Stimulated activated CD8-positive, alpha-beta memory T cell treated with anti-CD3 and anti-CD28 coated beads, Interleukin-4, amount 100 ng/mL, for 48 hours (primary cell): ENCODE measurements around the gene FKBP1A.

Experiments
- DNase-seq: peaks from one replicate; pipeline ENCODE4 v3.0.0-alpha.2; 2020

FKBP1A gene

GRCh38 chr20:1392693-1393506 lies at the start of gene FKBP1A:
Gene FKBP1A, minus strand, starts transcription at chr20:1393054. Its CDS starts 56 bp downstream, at chr20:1392998.
- peak; percentile 91 for DNase-seq

- no peak for DNase-seq
Measured at GRCh38 chr20:1442304-1442703, 49.5 kb upstream of the FKBP1A start.

- DNase-seq, result no peak
Measured at GRCh38 chr20:1441133-1441532, 48.3 kb upstream of the FKBP1A start.

GRCh38 chr20:1440024-1440423 lies 47.2 kb upstream of the FKBP1A start:
- DNase-seq, result no peak

GRCh38 chr20:1438361-1438760 lies 45.5 kb upstream of the FKBP1A start:
- no peak for DNase-seq

GRCh38 chr20:1437235-1437904 lies 44.5 kb upstream of the FKBP1A start:
- DNase-seq, result peak; percentile 87

- DNase-seq, result no peak
Measured at GRCh38 chr20:1436263-1436662, 43.4 kb upstream of the FKBP1A start.

GRCh38 chr20:1435337-1435699 lies 42.5 kb upstream of the FKBP1A start:
- DNase-seq, result no peak

- DNase-seq, result peak; percentile 73
Measured at GRCh38 chr20:1434571-1435336, 41.9 kb upstream of the FKBP1A start.

GRCh38 chr20:1431158-1431557 lies 38.3 kb upstream of the FKBP1A start:
- no peak for DNase-seq

- DNase-seq, result no peak
Measured at GRCh38 chr20:1430004-1430451, 37.2 kb upstream of the FKBP1A start.

GRCh38 chr20:1429143-1429728 lies 36.4 kb upstream of the FKBP1A start:
- no peak for DNase-seq

- no peak for DNase-seq
Measured at GRCh38 chr20:1427457-1428054, 34.7 kb upstream of the FKBP1A start.

- no peak for DNase-seq
Measured at GRCh38 chr20:1426231-1426849, 33.5 kb upstream of the FKBP1A start.

- no peak for DNase-seq
Measured at GRCh38 chr20:1424336-1424735, 31.5 kb upstream of the FKBP1A start.

GRCh38 chr20:1423625-1424106 lies 30.8 kb upstream of the FKBP1A start:
- DNase-seq, result no peak

- DNase-seq, result no peak
Measured at GRCh38 chr20:1423206-1423605, 30.4 kb upstream of the FKBP1A start.

- DNase-seq, result no peak
Measured at GRCh38 chr20:1422753-1423152, 29.9 kb upstream of the FKBP1A start.

- DNase-seq, result no peak
Measured at GRCh38 chr20:1420066-1420465, 27.2 kb upstream of the FKBP1A start.

- no peak for DNase-seq
Measured at GRCh38 chr20:1418350-1418749, 25.5 kb upstream of the FKBP1A start.

GRCh38 chr20:1417790-1418189 lies 24.9 kb upstream of the FKBP1A start:
- no peak for DNase-seq

GRCh38 chr20:1417273-1417672 lies 24.4 kb upstream of the FKBP1A start:
- no peak for DNase-seq
